Esophagus muscularis mucosa (tissue), 4 donors: Measurements from ENCODE around the gene UBE2Q1. TPM values are rescaled to one million over a fixed set of nuclear protein-coding genes. Genes with fewer than 3 reads are reported as not detected.
A peak's percentile ranks its signal among the peaks of the same experiment; 100 is the strongest.

ENCODE experiments used
- DNase-seq: peaks from one replicate; pipeline ENCODE4 v3.0.0-alpha.2; 2017; ENCODE audit errors: extremely low spot score
- H3K27ac ChIP-seq, 4 donors: fragments of 200-600 bp; sonication (generic); replicated peaks in 1 of 4; 1 replicate in 3 of 4; 2 replicates in 1 of 4; pipeline ENCODE4 v1.5.1; 2016 to 2019; ENCODE audit warnings: mild to moderate bottlenecking in 1 of 4
- H3K27me3 ChIP-seq, 4 donors: fragments of 200-600 bp; sonication (generic); one replicate each; pipeline versions ENCODE4 v1.5.1 to v1.6.0; 2016 to 2019
- H3K36me3 ChIP-seq, 4 donors: fragments of 200-600 bp; sonication (generic); one replicate each; pipeline ENCODE4 v1.5.1; 2016 to 2019
- H3K4me1 ChIP-seq, 4 donors: fragments of 200-600 bp; sonication (generic); one replicate each; pipeline ENCODE4 v1.5.1; 2016 to 2019
- H3K4me3 ChIP-seq, 4 donors: fragments of 200-600 bp; sonication (generic); 1 replicate in 2 of 4; 2 replicates in 2 of 4; pipeline ENCODE4 v1.5.1; 2016 to 2019; ENCODE audit warnings: mild to moderate bottlenecking in 4 of 4, moderate library complexity in 1 of 4
- H3K9me3 ChIP-seq, 4 donors: fragments of 200-600 bp; sonication (generic); 1 replicate in 3 of 4; 2 replicates in 1 of 4; pipeline ENCODE4 v1.5.1; 2016 to 2019
- CTCF ChIP-seq, 3 experiments: fragments of 200-600 bp in 2 of 3; fragments of 450-650 bp in 1 of 3; sonication (generic) in 2 of 3; IDR thresholded peaks; one replicate each; pipeline ENCODE4 v1.5.1; 2017 to 2019; ENCODE audit warnings: antibody characterized with exemption in 3 of 3, mild to moderate bottlenecking in 2 of 3, moderate library complexity in 1 of 3
- EP300 ChIP-seq: sonication (generic); formaldehyde crosslinking; IDR thresholded peaks from one replicate; pipeline ENCODE4 v1.6.1; 2017; ENCODE audit warnings: antibody characterized with exemption
- POLR2A ChIP-seq: fragments of 450-650 bp; IDR thresholded peaks from one replicate; pipeline ENCODE4 v1.6.1; 2017; ENCODE audit warnings: antibody characterized with exemption, moderate library complexity, mild to moderate bottlenecking, low read depth
- POLR2AphosphoS5 ChIP-seq, 2 donors: sonication (generic); formaldehyde crosslinking; IDR thresholded peaks; one replicate each; pipeline ENCODE4 v1.6.1; 2017; ENCODE audit warnings: antibody characterized with exemption in 2 of 2
- WGBS: methylation state at CpG from one replicate; pipeline ENCODE4 v1.1.5; 2018; 5-methylcytosine and 5-hydroxymethylcytosine counted together
- intact Hi-C: fragments of 100-400 bp; cut with DNase I; formaldehyde crosslinking; loops from one replicate; pipeline ENCODE4 v1.15.1; 2023
- total RNA-seq, 4 donors: library from RNA; depleted of rRNA; stranded (reverse); fragments of >200 nt; gene quantifications; one replicate each; pipeline versions ENCODE4 v1.1.0 to v1.2.1, GENCODE V29; 2016

Gene UBE2Q1
- total RNA-seq, 4 donors from 2014 or later = 23.7 to 41.3 (median 31.3) TPM

- peaks cover 4 to 10% (median 7%) of the 10 kb centered on the region in 4 donors for H3K4me1 ChIP-seq
- intact Hi-C loops = no loop called here
- DNase-seq = no peak
- no peaks in the 10 kb centered on the region for H3K9me3 ChIP-seq
- H3K27ac ChIP-seq = no peak overlapping the region
- 78% methylated on average over 10 of the region's 10 CpGs for WGBS
- H3K27me3 ChIP-seq = no peaks in the 10 kb centered on the region
- H3K4me3 ChIP-seq = no peak overlapping the region
- peaks cover 85 to 100% (median 99%) of the 10 kb centered on the region in 4 donors for H3K36me3 ChIP-seq
- TF ChIP-seq POLR2AphosphoS5 (IDR thresholded peaks at IDR 0.05) (no peak), EP300 (no peak), CTCF (IDR thresholded peaks at IDR 0.05) (no peak), POLR2A (no peak)
These were observed 27.8 kb upstream of the UBE2Q1 start for GRCh38 chr1:154586231-154586630.

- intact Hi-C loops = no loop called here
- no peak for TF ChIP-seq POLR2A
- no peak for TF ChIP-seq CTCF (IDR thresholded peaks at IDR 0.05)
- no peak for TF ChIP-seq EP300
- TF ChIP-seq POLR2AphosphoS5 (IDR thresholded peaks at IDR 0.05) = no peak
These were observed 26.0 kb upstream of the UBE2Q1 start for GRCh38 chr1:154584267-154584994.

GRCh38 chr1:154583773-154584172, 25.3 kb upstream of the UBE2Q1 start:
- no peak for DNase-seq
- peaks cover 66 to 100% (median 99%) of the 10 kb centered on the region in 4 donors for H3K36me3 ChIP-seq
- H3K27me3 ChIP-seq = no peaks in the 10 kb centered on the region
- H3K4me3 ChIP-seq = no peak overlapping the region
- intact Hi-C loops = no loop called here
- H3K4me1 ChIP-seq = peaks cover 4 to 10% (median 7%) of the 10 kb centered on the region in 4 donors
- TF ChIP-seq EP300 (no peak), POLR2AphosphoS5 (IDR thresholded peaks at IDR 0.05) (peak in 1 of 2 donors; percentile 13), CTCF (IDR thresholded peaks at IDR 0.05) (no peak)
- no peaks in the 10 kb centered on the region for H3K9me3 ChIP-seq
- WGBS = 28% methylated on average over 8 of the region's 9 CpGs
- H3K27ac ChIP-seq = peak overlapping the region in 1 of 4 donors; percentile 4

More at GRCh38 chr1:154584267-154584994, 26.0 kb upstream of the UBE2Q1 start:
- DNase-seq = no peak
- no peak overlapping the region for H3K4me3 ChIP-seq
- 79% methylated on average over 9 of the region's 9 CpGs for WGBS
- no peaks in the 10 kb centered on the region for H3K9me3 ChIP-seq
- H3K36me3 ChIP-seq = peaks cover 73 to 100% (median 99%) of the 10 kb centered on the region in 4 donors
- H3K27me3 ChIP-seq = no peaks in the 10 kb centered on the region
- peaks cover 4 to 10% (median 7%) of the 10 kb centered on the region in 4 donors for H3K4me1 ChIP-seq
- H3K27ac ChIP-seq = peak overlapping the region in 1 of 4 donors; percentile 4

GRCh38 chr1:154582885-154583284, 24.4 kb upstream of the UBE2Q1 start:
- peaks cover 57 to 100% (median 98%) of the 10 kb centered on the region in 4 donors for H3K36me3 ChIP-seq
- no peaks in the 10 kb centered on the region for H3K9me3 ChIP-seq
- intact Hi-C loops = no loop called here
- 82% methylated on average over 6 of the region's 6 CpGs for WGBS
- no peak overlapping the region for H3K27ac ChIP-seq
- H3K4me1 ChIP-seq = peaks cover 12 to 15% (median 13%) of the 10 kb centered on the region in 4 donors
- no peaks in the 10 kb centered on the region for H3K27me3 ChIP-seq
- TF ChIP-seq POLR2A = no peak
- TF ChIP-seq CTCF (IDR thresholded peaks at IDR 0.05) = no peak
- no peak for TF ChIP-seq EP300
- no peak for TF ChIP-seq POLR2AphosphoS5 (IDR thresholded peaks at IDR 0.05)
- no peak for DNase-seq
- H3K4me3 ChIP-seq = no peak overlapping the region
